CD4-positive, alpha-beta T cell (primary cell): ENCODE data around the gene PRKG1. TPM values are rescaled to one million over a fixed set of nuclear protein-coding genes. Genes with fewer than 3 reads are reported as not detected.

Experiments
- ATAC-seq: fragments of 200-7000 bp; cut with Tn5 transposase; one replicate; pipeline ENCODE4 v1.10.0; 2022; ENCODE audit warnings: mild to moderate bottlenecking; ENCODE audit not compliant: poor library complexity
- CTCF ChIA-PET: fragments of 350-600 bp; sonication (Branson Sonifier 250); formaldehyde crosslinking; loops from one replicate; lab custom pipeline; 2021; ENCODE audit warnings: antibody characterized with exemption, inconsistent platforms; lab: Charles Lee
- POLR2A ChIA-PET: fragments of 350-600 bp; sonication (Branson Sonifier 250); formaldehyde crosslinking; loops from one replicate; lab custom pipeline; 2021; ENCODE audit warnings: antibody characterized with exemption, inconsistent platforms; lab: Charles Lee
- DNase-seq, 14 experiments: peaks; one replicate each; pipeline ENCODE4 v3.0.0-alpha.2; 2013 to 2020; ENCODE audit warnings: mixed read lengths in 2 of 14
- H3K27ac ChIP-seq, 2 donors: one replicate each; pipeline versions ENCODE4 v1.5.1 to v1.7.0; 2013; ENCODE audit warnings: low read length in 2 of 2, low read depth in 1 of 2, mild to moderate bottlenecking in 1 of 2
- H3K27me3 ChIP-seq, 2 experiments: 1 replicate in 1 of 2; 2 replicates in 1 of 2; pipeline versions ENCODE4 v1.6.1 to v1.7.0; 2013; ENCODE audit warnings: low read length in 2 of 2, control low read depth in 1 of 2, mild to moderate bottlenecking in 1 of 2, moderate library complexity in 1 of 2; ENCODE audit not compliant: insufficient read depth in 2 of 2, control insufficient read depth in 1 of 2
- H3K36me3 ChIP-seq: one replicate; pipeline ENCODE4 v1.6.1; 2013; ENCODE audit warnings: low read length, control low read depth; ENCODE audit not compliant: insufficient read depth
- H3K4me1 ChIP-seq: one replicate; pipeline ENCODE4 v1.6.1; 2013; ENCODE audit warnings: low read length, control low read depth; ENCODE audit not compliant: insufficient read depth
- H3K4me3 ChIP-seq: one replicate; pipeline ENCODE4 v1.5.1; 2013; ENCODE audit warnings: mild to moderate bottlenecking, low read length, moderate library complexity
- H3K9me3 ChIP-seq, 2 experiments: 1 replicate in 1 of 2; 2 replicates in 1 of 2; pipeline versions ENCODE4 v1.6.1 to v1.7.0; 2013; ENCODE audit warnings: low read length in 2 of 2, mild to moderate bottlenecking in 2 of 2, control low read depth in 1 of 2, moderate library complexity in 1 of 2; ENCODE audit not compliant: control insufficient read depth in 1 of 2, insufficient read depth in 1 of 2
- H3K27ac Mint-ChIP-seq: one replicate; pipeline ENCODE4 v1.8.0; 2020; ENCODE audit warnings: mixed read lengths
- H3K27me3 Mint-ChIP-seq: one replicate; pipeline ENCODE4 v1.8.0; 2021; ENCODE audit warnings: mixed read lengths
- H3K36me3 Mint-ChIP-seq: one replicate; pipeline ENCODE4 v1.8.0; 2021; ENCODE audit warnings: low read depth, mixed read lengths
- H3K4me1 Mint-ChIP-seq: one replicate; pipeline ENCODE4 v1.8.0; 2021; ENCODE audit warnings: low read depth, mixed read lengths
- H3K4me3 Mint-ChIP-seq: one replicate; pipeline ENCODE4 v1.8.0; 2020; ENCODE audit warnings: mild to moderate bottlenecking, mixed read lengths
- H3K9me3 Mint-ChIP-seq: one replicate; pipeline ENCODE4 v1.8.0; 2020; ENCODE audit warnings: mixed read lengths
- intact Hi-C, 2 experiments: fragments of 100-400 bp; cut with DNase I in 1 of 2; cut with micrococcal nuclease in 1 of 2; formaldehyde crosslinking; loops; one replicate each; pipeline versions ENCODE4 v1.15.1 to v1.9.0; 2023 to 2025; cut with DNase I, micrococcal nuclease
- total RNA-seq, 174 experiments: library from RNA in 2 of 174; stranded (reverse) in 2 of 174; gene quantifications; one replicate each; pipeline ENCODE4 v1.2.3 and lab custom pipeline; 2021 to 2026
- TF ChIP-seq, protein P1 (sequence below): fragments of 200-600 bp; IDR thresholded peaks from one replicate; pipeline ENCODE4 v1.8.0; 2022; ENCODE audit warnings: antibody characterized with exemption, mild to moderate bottlenecking

The PRKG1 gene
- total RNA-seq, 2 experiments from 2014 or later = 0.31 TPM; not detected in 1

DNA sequence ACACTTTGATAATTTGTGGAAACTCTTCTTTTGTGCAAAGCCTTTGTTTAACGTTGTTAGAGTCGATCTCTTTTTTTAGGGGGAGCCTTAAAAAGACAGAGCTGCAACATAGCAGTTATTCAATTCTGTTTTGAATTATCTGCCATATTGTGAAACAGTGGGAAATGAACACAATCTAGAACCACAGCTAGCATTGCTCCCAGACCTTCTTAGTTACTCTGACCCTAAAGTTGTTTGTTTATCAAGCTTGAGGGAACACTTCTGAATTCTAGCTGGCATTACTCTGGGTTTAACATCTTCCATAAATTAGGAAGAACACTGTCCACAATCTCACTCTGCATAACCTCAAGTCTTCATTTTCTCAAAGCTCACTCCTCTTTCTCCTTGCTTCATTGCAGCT lies 217.7 kb downstream of the PRKG1 start:
- POLR2A ChIA-PET = no interaction called here
- no peaks in the 10 kb centered on the region for H3K36me3 ChIP-seq
- H3K36me3 Mint-ChIP-seq = no peaks in the 10 kb centered on the region
- H3K4me1 ChIP-seq = no peaks in the 10 kb centered on the region
- H3K9me3 Mint-ChIP-seq = no peaks in the 10 kb centered on the region
- H3K4me3 Mint-ChIP-seq = no peak overlapping the region
- DNase-seq (no peak), ATAC-seq (no peak)
- TF ChIP-seq, protein P1, sequence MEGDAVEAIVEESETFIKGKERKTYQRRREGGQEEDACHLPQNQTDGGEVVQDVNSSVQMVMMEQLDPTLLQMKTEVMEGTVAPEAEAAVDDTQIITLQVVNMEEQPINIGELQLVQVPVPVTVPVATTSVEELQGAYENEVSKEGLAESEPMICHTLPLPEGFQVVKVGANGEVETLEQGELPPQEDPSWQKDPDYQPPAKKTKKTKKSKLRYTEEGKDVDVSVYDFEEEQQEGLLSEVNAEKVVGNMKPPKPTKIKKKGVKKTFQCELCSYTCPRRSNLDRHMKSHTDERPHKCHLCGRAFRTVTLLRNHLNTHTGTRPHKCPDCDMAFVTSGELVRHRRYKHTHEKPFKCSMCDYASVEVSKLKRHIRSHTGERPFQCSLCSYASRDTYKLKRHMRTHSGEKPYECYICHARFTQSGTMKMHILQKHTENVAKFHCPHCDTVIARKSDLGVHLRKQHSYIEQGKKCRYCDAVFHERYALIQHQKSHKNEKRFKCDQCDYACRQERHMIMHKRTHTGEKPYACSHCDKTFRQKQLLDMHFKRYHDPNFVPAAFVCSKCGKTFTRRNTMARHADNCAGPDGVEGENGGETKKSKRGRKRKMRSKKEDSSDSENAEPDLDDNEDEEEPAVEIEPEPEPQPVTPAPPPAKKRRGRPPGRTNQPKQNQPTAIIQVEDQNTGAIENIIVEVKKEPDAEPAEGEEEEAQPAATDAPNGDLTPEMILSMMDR = no peak
- no peak overlapping the region for H3K27ac Mint-ChIP-seq
- H3K27ac ChIP-seq = no peak overlapping the region
- H3K4me1 Mint-ChIP-seq = no peaks in the 10 kb centered on the region
- no peaks in the 10 kb centered on the region for H3K27me3 Mint-ChIP-seq
- CTCF ChIA-PET = no interaction called here
- H3K9me3 ChIP-seq = no peaks in the 10 kb centered on the region
- intact Hi-C loops = no loop called here
- no peaks in the 10 kb centered on the region for H3K27me3 ChIP-seq
- H3K4me3 ChIP-seq = no peak overlapping the region

DNA sequence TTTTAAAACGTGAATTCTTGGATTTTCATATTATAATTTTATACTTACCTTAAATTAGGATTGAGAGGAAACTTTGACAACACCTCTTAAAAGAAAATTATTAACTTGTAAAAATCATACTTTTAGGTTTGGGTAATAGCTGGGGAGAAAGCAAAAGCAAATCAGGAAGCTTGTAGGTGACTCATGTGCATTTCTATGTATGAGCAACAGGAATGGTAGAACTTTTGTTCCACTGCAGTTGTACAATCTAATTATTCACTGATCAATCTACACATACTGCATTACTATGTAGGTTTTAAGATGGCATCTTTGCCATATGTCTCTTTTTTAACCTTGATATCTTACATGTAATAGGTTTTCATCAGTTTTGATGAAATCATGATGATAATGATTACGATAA lies 223.2 kb downstream of the PRKG1 start:
- CTCF ChIA-PET = no interaction called here
- POLR2A ChIA-PET = no interaction called here
- Histone ChIP-seq H3K27me3 (no peaks in the 10 kb centered on the region), H3K9me3 (peaks cover 0 to 3% of the 10 kb centered on the region in 2 experiments), H3K4me1 (no peaks in the 10 kb centered on the region), H3K27ac (no peak overlapping the region), H3K4me3 (no peak overlapping the region), H3K36me3 (no peaks in the 10 kb centered on the region)
- no peaks in the 10 kb centered on the region for H3K27me3 Mint-ChIP-seq
- H3K36me3 Mint-ChIP-seq = no peaks in the 10 kb centered on the region
- no peak for ATAC-seq
- intact Hi-C loops = no loop called here
- DNase-seq = no peak
- no peak overlapping the region for H3K27ac Mint-ChIP-seq
- TF ChIP-seq, protein P1 = no peak
- no peak overlapping the region for H3K4me3 Mint-ChIP-seq
- no peaks in the 10 kb centered on the region for H3K9me3 Mint-ChIP-seq
- H3K4me1 Mint-ChIP-seq = no peaks in the 10 kb centered on the region

DNA sequence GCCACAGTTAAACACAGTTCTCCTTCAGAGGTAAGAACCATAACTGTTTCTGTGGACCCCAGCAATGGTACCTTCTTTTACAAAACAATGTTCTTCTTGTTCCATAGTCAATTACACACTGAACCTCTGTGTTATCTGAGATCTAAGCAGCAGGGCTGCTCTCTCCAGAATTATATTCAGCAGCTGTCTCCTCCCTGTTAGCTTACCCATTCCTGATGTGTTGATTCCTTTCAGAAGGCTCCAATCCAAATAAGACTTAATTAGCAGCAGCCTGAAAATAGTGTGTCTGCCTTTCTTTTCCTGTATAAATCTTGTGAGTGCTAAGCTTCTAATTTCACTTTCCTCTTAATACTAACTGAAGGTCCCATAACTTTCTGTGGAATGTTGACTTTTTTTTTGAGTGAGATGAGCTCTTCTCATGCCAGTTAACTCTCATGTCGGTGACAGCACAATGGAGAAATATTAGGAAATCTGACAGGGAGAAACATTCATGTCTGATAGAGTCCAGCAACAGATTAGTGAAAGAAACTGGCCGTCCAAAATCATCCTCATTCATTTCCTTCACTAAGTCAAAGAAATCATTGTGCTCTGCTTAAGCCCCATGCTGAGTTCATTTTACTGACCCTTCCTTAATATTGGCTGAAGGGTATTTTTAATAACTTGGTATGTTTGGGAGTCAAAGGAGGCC lies 226.5 kb downstream of the PRKG1 start:
- H3K4me1 ChIP-seq = no peaks in the 10 kb centered on the region
- no peak overlapping the region for H3K27ac ChIP-seq
- Mint-ChIP-seq H3K36me3 (no peaks in the 10 kb centered on the region), H3K4me3 (no peak overlapping the region), H3K4me1 (no peaks in the 10 kb centered on the region), H3K27me3 (no peaks in the 10 kb centered on the region), H3K9me3 (no peaks in the 10 kb centered on the region), H3K27ac (no peak overlapping the region)
- peaks cover 0 to 3% of the 10 kb centered on the region in 2 experiments for H3K9me3 ChIP-seq
- H3K27me3 ChIP-seq = no peaks in the 10 kb centered on the region
- intact Hi-C loops = no loop called here
- DNase-seq (no peak), ATAC-seq (no peak)
- ChIA-PET POLR2A (no interaction called here), CTCF (no interaction called here)
- TF ChIP-seq, protein P1 = no peak
- H3K36me3 ChIP-seq = no peaks in the 10 kb centered on the region
- H3K4me3 ChIP-seq = no peak overlapping the region
